ENCODE measurements around the gene ST6GAL2.

ST6GAL2 gene

DNA sequence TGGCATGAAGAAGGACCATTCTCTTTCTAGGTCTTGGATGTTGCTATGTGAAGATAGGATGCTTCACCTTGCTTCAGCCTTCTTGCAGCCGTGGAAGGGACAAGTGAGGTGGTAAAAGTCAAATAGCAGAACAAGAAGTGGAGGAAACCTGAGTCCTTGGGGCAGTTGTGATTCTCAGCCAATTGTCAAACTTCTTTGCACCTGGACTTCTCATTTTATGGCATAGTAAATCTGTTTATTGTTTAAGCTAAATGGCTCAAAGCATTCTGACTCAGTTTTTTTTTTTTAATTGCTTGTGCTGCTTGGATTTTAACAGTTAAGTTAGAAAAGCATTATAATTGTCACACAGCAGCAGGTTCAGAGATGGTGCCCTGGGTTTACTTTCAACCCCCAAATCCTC is 33.0 kb upstream of the ST6GAL2 start:
- Histone ChIP-seq H3K4me3 (ENCODE audit: low read depth, low read length) (no peak overlapping the region), H3K27ac (ENCODE audit: extremely low read depth, low read depth, low read length) (no peak overlapping the region), H3K9me3 (ENCODE audit: control insufficient read depth, insufficient read depth, low read depth, low read length) (no peaks in the 10 kb centered on the region), H3K4me1 (ENCODE audit: control insufficient read depth, insufficient read depth, low read length) (no peaks in the 10 kb centered on the region), H3K36me3 (ENCODE audit: control insufficient read depth in 2 of 2, insufficient read depth in 1 of 2, low read length in 2 of 2) (no peaks in the 10 kb centered on the region)
- CTCF ChIA-PET = no interaction called here
- TF ChIP-seq ZNF354C (tag by site-specific recombination; IDR thresholded peaks at IDR 0.05; ENCODE audit: borderline replicate concordance, low read depth) = no peak
- TF ChIP-seq TRIM28 (IDR thresholded peaks at IDR 0.05; ENCODE audit: borderline replicate concordance, low read length) = no peak
- TF ChIP-seq, protein P1, sequence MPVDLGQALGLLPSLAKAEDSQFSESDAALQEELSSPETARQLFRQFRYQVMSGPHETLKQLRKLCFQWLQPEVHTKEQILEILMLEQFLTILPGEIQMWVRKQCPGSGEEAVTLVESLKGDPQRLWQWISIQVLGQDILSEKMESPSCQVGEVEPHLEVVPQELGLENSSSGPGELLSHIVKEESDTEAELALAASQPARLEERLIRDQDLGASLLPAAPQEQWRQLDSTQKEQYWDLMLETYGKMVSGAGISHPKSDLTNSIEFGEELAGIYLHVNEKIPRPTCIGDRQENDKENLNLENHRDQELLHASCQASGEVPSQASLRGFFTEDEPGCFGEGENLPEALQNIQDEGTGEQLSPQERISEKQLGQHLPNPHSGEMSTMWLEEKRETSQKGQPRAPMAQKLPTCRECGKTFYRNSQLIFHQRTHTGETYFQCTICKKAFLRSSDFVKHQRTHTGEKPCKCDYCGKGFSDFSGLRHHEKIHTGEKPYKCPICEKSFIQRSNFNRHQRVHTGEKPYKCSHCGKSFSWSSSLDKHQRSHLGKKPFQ (tag by site-specific recombination; IDR thresholded peaks at IDR 0.05) = no peak
- no peak for TF ChIP-seq HOXC10 (CRISPR knock-in tag; IDR thresholded peaks at IDR 0.05)
- no peak for TF ChIP-seq ZNF10 (tag by site-specific recombination; IDR thresholded peaks at IDR 0.05)
- no peak for TF ChIP-seq ZNF266 (tag by site-specific recombination; IDR thresholded peaks at IDR 0.05; ENCODE audit: low read depth)
- TF ChIP-seq ZNF76 (tag by site-specific recombination; IDR thresholded peaks at IDR 0.05; ENCODE audit: borderline replicate concordance, low read depth) = no peak
- no peak for TF ChIP-seq GLI2 (tag by site-specific recombination; IDR thresholded peaks at IDR 0.05; ENCODE audit: borderline replicate concordance, low read depth)
- TF ChIP-seq ZNF837 (tag by site-specific recombination; IDR thresholded peaks at IDR 0.05) = no peak
- TF ChIP-seq BCL11B (tag by site-specific recombination; IDR thresholded peaks at IDR 0.05; ENCODE audit: low read depth) = no peak
- POLR2A ChIA-PET = no interaction called here

DNA sequence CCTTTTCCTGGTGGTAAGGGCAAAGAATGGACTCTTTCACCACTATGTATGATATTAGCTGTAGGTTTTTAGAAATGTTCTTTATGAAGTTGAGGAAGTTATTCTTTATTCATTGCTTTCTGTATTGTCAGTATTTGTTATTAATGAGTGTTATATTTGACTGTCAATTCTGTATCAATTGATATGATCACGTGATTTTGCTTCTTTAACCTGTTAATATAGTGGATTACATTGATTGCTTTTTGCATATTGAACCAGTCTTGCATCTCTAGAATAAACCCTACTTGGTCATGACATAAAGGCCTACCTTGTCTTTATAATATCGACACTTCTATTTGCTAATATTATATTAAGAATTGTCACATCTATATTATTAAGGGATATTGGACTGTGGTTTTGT is 18.3 kb upstream of the ST6GAL2 start:
- no peak for TF ChIP-seq ZNF121 (tag by site-specific recombination; IDR thresholded peaks at IDR 0.05)
- TF ChIP-seq, protein P2, sequence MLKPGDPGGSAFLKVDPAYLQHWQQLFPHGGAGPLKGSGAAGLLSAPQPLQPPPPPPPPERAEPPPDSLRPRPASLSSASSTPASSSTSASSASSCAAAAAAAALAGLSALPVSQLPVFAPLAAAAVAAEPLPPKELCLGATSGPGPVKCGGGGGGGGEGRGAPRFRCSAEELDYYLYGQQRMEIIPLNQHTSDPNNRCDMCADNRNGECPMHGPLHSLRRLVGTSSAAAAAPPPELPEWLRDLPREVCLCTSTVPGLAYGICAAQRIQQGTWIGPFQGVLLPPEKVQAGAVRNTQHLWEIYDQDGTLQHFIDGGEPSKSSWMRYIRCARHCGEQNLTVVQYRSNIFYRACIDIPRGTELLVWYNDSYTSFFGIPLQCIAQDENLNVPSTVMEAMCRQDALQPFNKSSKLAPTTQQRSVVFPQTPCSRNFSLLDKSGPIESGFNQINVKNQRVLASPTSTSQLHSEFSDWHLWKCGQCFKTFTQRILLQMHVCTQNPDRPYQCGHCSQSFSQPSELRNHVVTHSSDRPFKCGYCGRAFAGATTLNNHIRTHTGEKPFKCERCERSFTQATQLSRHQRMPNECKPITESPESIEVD (tag by site-specific recombination; IDR thresholded peaks at IDR 0.05) = no peak
- H3K9me3 ChIP-seq (ENCODE audit: control insufficient read depth, insufficient read depth, low read depth, low read length) = no peaks in the 10 kb centered on the region
- H3K36me3 ChIP-seq (ENCODE audit: control insufficient read depth in 2 of 2, insufficient read depth in 1 of 2, low read length in 2 of 2) = no peaks in the 10 kb centered on the region
- H3K27ac ChIP-seq (ENCODE audit: extremely low read depth, low read depth, low read length) = no peak overlapping the region
- no peak overlapping the region for H3K4me3 ChIP-seq (ENCODE audit: low read depth, low read length)
- H3K4me1 ChIP-seq (ENCODE audit: control insufficient read depth, insufficient read depth, low read length) = no peaks in the 10 kb centered on the region
- ChIA-PET CTCF (no interaction called here), POLR2A (no interaction called here)

DNA sequence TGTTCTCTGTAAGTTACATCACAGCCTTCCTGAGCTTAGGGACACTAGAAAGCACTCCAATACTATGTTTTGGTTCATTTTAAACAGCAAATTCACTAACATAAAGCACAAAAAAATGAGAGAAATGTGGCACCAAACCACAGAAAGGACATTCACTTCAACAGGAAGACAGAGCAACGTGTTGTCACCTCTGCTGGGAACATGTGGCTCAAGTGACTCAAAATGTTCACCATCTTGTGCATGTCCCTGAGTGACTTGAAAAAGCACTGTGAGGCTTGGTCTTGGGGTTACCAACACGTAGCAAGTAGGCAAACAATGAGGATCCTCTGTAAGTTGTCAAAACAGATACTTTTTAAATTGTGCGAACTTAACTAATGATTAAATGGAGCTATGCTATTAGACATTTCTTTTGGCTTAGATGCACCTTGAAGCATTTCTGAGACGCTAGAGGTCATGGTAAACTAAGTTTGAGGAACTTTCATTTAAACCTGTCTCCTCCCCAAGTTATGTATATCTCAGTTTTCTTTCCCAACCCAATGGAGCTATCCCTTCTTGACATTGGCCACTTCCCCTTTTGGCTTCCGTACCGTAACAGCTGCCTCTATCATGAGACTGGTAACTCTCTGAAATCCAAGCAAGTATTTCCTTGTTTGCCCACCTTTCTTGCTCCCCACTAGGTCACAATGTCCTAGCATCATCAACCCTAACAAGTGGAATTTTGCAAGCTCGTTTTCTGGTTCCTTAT is 14.0 kb upstream of the ST6GAL2 start:
- Histone ChIP-seq H3K9me3 (ENCODE audit: control insufficient read depth, insufficient read depth, low read depth, low read length) (no peaks in the 10 kb centered on the region), H3K27ac (ENCODE audit: extremely low read depth, low read depth, low read length) (no peak overlapping the region), H3K36me3 (ENCODE audit: control insufficient read depth in 2 of 2, insufficient read depth in 1 of 2, low read length in 2 of 2) (no peaks in the 10 kb centered on the region), H3K4me1 (ENCODE audit: control insufficient read depth, insufficient read depth, low read length) (no peaks in the 10 kb centered on the region), H3K4me3 (ENCODE audit: low read depth, low read length) (no peak overlapping the region)
- TF ChIP-seq ZNF223 (tag by site-specific recombination; IDR thresholded peaks at IDR 0.05) = no peak
- TF ChIP-seq, protein P3, sequence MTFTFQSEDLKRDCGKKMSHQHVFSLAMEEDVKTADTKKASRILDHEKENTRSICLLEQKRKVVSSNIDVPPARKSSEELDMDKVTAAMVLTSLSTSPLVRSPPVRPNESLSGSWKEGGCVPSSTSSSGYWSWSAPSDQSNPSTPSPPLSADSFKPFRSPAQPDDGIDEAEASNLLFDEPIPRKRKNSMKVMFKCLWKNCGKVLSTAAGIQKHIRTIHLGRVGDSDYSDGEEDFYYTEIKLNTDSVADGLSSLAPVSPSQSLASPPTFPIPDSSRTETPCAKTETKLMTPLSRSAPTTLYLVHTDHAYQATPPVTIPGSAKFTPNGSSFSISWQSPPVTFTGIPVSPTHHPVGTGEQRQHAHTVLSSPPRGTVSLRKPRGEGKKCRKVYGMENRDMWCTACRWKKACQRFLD (tag by site-specific recombination; IDR thresholded peaks at IDR 0.05) = no peak
- TF ChIP-seq, protein P4, sequence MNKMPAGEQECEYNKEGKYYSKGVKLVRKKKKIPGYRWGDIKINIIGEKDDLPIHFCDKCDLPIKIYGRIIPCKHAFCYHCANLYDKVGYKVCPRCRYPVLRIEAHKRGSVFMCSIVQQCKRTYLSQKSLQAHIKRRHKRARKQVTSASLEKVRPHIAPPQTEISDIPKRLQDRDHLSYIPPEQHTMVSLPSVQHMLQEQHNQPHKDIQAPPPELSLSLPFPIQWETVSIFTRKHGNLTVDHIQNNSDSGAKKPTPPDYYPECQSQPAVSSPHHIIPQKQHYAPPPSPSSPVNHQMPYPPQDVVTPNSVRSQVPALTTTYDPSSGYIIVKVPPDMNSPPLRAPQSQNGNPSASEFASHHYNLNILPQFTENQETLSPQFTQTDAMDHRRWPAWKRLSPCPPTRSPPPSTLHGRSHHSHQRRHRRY (tag by site-specific recombination; IDR thresholded peaks at IDR 0.05) = no peak
- TF ChIP-seq WT1 (tag by site-specific recombination; IDR thresholded peaks at IDR 0.05) = no peak
- no peak for TF ChIP-seq ZNF248 (tag by site-specific recombination; IDR thresholded peaks at IDR 0.05)
- TF ChIP-seq ZNF140 (tag by site-specific recombination; IDR thresholded peaks at IDR 0.05) = no peak
- no peak for TF ChIP-seq ZNF747 (tag by site-specific recombination; IDR thresholded peaks at IDR 0.05)
- TF ChIP-seq ZNF654 (tag by site-specific recombination; IDR thresholded peaks at IDR 0.05; ENCODE audit: low read depth) = no peak
- TF ChIP-seq ZNF560 (tag by site-specific recombination; IDR thresholded peaks at IDR 0.05; ENCODE audit: borderline replicate concordance) = no peak
- no peak for TF ChIP-seq ZNF169 (tag by site-specific recombination; IDR thresholded peaks at IDR 0.05)
- TF ChIP-seq ZNF221 (tag by site-specific recombination; IDR thresholded peaks at IDR 0.05; ENCODE audit: borderline replicate concordance) = no peak
- ChIA-PET CTCF (interaction anchor here (0.6 kb wide), 1 partner anchor 346 kb away, joined by 3 read pairs; no protein-coding TSS in a partner anchor), POLR2A (interaction anchor here (0.5 kb wide), 1 partner anchor 12 kb away, joined by 4 read pairs; no protein-coding TSS in a partner anchor)
